Measurements from ENCODE around the gene KCTD17. TPM values are rescaled to one million over a fixed set of nuclear protein-coding genes. Genes with fewer than 3 reads are reported as not detected.

KCTD17 gene
- total RNA-seq, 1 donor from 2014 or later: 17.5 TPM

DNA sequence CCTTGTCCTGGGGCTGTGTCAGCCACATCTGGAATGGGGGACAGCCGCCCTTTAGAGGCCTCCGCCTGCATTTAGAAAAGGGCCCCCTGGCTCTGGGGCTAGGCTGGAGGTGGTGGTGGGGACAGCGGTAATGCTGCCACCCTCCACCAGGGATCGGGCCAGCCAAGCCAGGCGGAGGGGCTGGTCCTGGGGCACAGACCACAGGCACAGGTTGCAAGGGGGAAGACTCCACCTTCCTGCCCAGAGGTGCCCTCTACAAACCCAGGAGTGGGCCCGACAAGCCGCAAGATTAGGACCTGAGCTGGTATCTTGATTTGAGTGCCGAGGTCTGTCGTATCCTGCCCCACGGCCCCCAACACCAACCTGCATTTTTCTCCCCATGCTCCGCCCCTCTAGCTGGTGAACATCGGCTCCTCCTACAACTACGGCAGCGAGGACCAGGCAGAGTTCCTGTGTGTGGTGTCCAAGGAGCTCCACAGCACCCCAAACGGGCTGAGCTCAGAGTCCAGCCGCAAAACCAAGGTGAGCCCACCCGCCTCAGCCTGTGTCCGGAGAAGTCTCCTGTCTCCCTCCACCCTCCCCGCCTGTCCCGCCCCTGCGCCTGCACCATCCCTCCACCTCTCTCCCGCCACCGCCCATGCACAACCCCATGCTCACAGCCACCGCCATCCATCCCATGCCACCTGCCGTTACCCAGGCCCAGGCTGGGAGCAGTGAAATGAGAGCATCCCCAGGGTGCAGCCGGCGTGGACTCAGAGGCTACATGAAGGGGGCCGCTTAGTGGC, 7.6 kb downstream of the KCTD17 start:
- Mint-ChIP-seq H3K9me3 (no peaks in the 10 kb centered on the region), H3K4me3 (no peak overlapping the region), H3K27ac (no peak overlapping the region), H3K27me3 (ENCODE audit: insufficient read depth, low read depth) (peaks cover 3% of the 10 kb centered on the region), H3K36me3 (peaks cover 7% of the 10 kb centered on the region), H3K4me1 (peaks cover 2% of the 10 kb centered on the region)
- Histone ChIP-seq H3K9ac (no peak overlapping the region), H2AFZ (replicated peaks) (no peak overlapping the region), H3K4me2 (no peak overlapping the region), H3K36me3 (no peaks in the 10 kb centered on the region), H4K20me1 (ENCODE audit: low read depth) (no peaks in the 10 kb centered on the region), H3F3A (ENCODE audit: low read depth) (no peaks in the 10 kb centered on the region), H3K4me1 (no peaks in the 10 kb centered on the region), H3K27me3 (no peaks in the 10 kb centered on the region), H3K9me3 (ENCODE audit: low read depth) (no peaks in the 10 kb centered on the region), H3K79me2 (ENCODE audit: low read depth) (no peaks in the 10 kb centered on the region), H3K27ac (no peak overlapping the region), H3K4me3 (no peak overlapping the region)
- DNase-seq (ENCODE audit: low spot score): no peak
- TF ChIP-seq EZH2phosphoT487 (IDR thresholded peaks at IDR 0.05) (no peak), EZH2 (IDR thresholded peaks at IDR 0.05) (no peak)
- TF ChIP-seq, protein P1, sequence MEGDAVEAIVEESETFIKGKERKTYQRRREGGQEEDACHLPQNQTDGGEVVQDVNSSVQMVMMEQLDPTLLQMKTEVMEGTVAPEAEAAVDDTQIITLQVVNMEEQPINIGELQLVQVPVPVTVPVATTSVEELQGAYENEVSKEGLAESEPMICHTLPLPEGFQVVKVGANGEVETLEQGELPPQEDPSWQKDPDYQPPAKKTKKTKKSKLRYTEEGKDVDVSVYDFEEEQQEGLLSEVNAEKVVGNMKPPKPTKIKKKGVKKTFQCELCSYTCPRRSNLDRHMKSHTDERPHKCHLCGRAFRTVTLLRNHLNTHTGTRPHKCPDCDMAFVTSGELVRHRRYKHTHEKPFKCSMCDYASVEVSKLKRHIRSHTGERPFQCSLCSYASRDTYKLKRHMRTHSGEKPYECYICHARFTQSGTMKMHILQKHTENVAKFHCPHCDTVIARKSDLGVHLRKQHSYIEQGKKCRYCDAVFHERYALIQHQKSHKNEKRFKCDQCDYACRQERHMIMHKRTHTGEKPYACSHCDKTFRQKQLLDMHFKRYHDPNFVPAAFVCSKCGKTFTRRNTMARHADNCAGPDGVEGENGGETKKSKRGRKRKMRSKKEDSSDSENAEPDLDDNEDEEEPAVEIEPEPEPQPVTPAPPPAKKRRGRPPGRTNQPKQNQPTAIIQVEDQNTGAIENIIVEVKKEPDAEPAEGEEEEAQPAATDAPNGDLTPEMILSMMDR (IDR thresholded peaks at IDR 0.05): no peak

DNA sequence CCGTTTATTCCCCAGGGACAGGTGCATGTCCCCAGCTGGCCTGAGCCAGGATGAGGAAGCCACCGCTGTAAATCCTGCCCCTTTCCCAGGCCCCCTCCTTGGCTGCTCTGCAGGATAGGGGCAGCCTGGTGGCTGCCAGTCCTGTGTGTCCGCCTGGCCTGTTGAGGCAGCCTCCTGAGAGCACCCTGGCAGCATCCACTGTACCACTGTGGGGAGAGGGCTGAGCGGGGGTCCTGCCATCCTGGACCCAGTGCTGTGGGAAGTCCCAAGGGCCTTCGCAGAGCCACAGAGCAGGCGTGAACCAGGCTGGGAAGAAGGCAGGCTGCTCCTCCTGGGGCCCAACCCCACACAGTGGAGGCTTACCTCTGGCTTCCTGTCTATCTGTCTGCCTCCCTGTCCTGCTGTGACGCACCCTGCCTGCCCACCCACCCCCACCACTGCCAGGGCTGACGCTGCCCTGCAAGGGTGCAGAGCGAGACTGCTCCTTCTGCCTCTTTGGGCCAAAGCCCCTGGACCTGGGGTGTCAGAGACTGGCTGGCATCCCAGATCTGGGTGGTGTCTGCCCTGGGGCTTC, 8.4 kb downstream of the KCTD17 start:
- peaks cover 1% of the 10 kb centered on the region for H3K4me1 Mint-ChIP-seq
- H3K27me3 Mint-ChIP-seq (ENCODE audit: insufficient read depth, low read depth): peaks cover 3% of the 10 kb centered on the region
- H3K4me3 ChIP-seq: no peak overlapping the region
- no peaks in the 10 kb centered on the region for H3K36me3 ChIP-seq
- no peak overlapping the region for H3K9ac ChIP-seq
- H3K79me2 ChIP-seq (ENCODE audit: low read depth): no peaks in the 10 kb centered on the region
- DNase-seq (ENCODE audit: low spot score): no peak
- H3K4me2 ChIP-seq: no peak overlapping the region
- no peaks in the 10 kb centered on the region for H3K4me1 ChIP-seq
- no peaks in the 10 kb centered on the region for H3K27me3 ChIP-seq
- H3K4me3 Mint-ChIP-seq: no peak overlapping the region
- H3K27ac Mint-ChIP-seq: no peak overlapping the region
- no peak overlapping the region for H3K27ac ChIP-seq
- H2AFZ ChIP-seq (replicated peaks): no peak overlapping the region
- peaks cover 7% of the 10 kb centered on the region for H3K36me3 Mint-ChIP-seq
- TF ChIP-seq EZH2 (IDR thresholded peaks at IDR 0.05): no peak
- TF ChIP-seq, protein P1 (IDR thresholded peaks at IDR 0.05): no peak
- no peak for TF ChIP-seq EZH2phosphoT487 (IDR thresholded peaks at IDR 0.05)
- H3F3A ChIP-seq (ENCODE audit: low read depth): no peaks in the 10 kb centered on the region
- no peaks in the 10 kb centered on the region for H4K20me1 ChIP-seq (ENCODE audit: low read depth)
- H3K9me3 ChIP-seq (ENCODE audit: low read depth): no peaks in the 10 kb centered on the region
- H3K9me3 Mint-ChIP-seq: no peaks in the 10 kb centered on the region

DNA sequence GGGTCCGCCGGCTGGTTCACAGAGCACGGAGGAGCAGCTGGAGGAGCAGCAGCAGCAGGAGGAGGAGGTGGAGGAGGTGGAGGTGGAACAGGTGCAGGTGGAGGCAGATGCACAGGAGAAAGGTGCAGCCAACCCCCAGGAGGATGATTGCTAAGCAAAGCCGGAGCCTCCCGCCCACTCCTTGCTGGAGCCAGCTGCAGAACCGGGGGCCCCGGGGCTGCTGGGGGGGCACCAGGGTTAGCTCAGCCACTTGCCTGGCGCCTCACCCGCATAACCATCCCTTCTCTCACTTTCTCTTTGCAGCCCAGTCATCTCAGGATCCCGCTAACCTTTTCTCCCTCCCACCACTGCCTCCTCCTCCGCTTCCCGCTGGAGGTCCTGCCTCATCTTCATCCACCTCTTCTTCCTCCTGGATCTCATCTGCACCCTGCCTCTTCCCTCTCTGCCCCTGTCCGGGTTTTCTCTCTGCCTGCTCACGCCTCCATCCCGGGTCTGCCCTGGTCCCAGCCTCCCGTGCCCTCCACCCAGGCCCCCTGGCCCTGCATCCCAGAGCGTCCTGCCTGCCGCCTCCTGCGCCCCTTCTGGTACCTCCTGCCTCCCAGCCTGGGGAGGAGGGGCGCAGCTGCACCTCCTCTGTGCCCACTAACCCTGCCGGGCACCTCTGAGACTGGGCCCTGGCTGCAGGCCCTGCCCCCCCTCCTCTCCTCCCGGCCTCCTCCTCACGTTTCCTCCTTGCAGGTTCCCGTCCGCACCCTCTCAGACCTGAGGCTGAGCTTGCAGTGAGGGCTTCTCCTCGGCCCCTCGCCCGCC, 9.5 kb downstream of the KCTD17 start:
- no peak overlapping the region for H2AFZ ChIP-seq (replicated peaks)
- no peaks in the 10 kb centered on the region for H3K36me3 ChIP-seq
- no peak overlapping the region for H3K4me3 Mint-ChIP-seq
- H3K27me3 Mint-ChIP-seq (ENCODE audit: insufficient read depth, low read depth): peaks cover 3% of the 10 kb centered on the region
- DNase-seq (ENCODE audit: low spot score): no peak
- no peak overlapping the region for H3K4me2 ChIP-seq
- H3K27ac Mint-ChIP-seq: no peak overlapping the region
- H3K36me3 Mint-ChIP-seq: peaks cover 7% of the 10 kb centered on the region
- no peaks in the 10 kb centered on the region for H3K79me2 ChIP-seq (ENCODE audit: low read depth)
- no peaks in the 10 kb centered on the region for H3K9me3 ChIP-seq (ENCODE audit: low read depth)
- TF ChIP-seq EZH2 (IDR thresholded peaks at IDR 0.05): no peak
- TF ChIP-seq EZH2phosphoT487 (IDR thresholded peaks at IDR 0.05): no peak
- TF ChIP-seq, protein P1 (IDR thresholded peaks at IDR 0.05): no peak
- H4K20me1 ChIP-seq (ENCODE audit: low read depth): no peaks in the 10 kb centered on the region
- H3K4me3 ChIP-seq: no peak overlapping the region
- H3K9me3 Mint-ChIP-seq: no peaks in the 10 kb centered on the region
- no peaks in the 10 kb centered on the region for H3K27me3 ChIP-seq
- H3F3A ChIP-seq (ENCODE audit: low read depth): no peaks in the 10 kb centered on the region
- no peak overlapping the region for H3K27ac ChIP-seq
- no peaks in the 10 kb centered on the region for H3K4me1 Mint-ChIP-seq
- H3K9ac ChIP-seq: no peak overlapping the region
- H3K4me1 ChIP-seq: no peaks in the 10 kb centered on the region
